SU-DHL-6 (cell line): ENCODE data around the gene SLC25A45.

ENCODE experiments used
- CTCF ChIP-seq: fragments of 200-600 bp; sonication (generic); IDR thresholded peaks from one replicate; pipeline ENCODE4 v1.5.1; 2017; ENCODE audit warnings: antibody characterized with exemption, mild to moderate bottlenecking, low read length, moderate library complexity; ENCODE audit not compliant: insufficient read depth, poor library complexity, severe bottlenecking
- EZH2phosphoT487 ChIP-seq: fragments of 200-600 bp; sonication (generic), shearing (Covaris generic); conservative IDR thresholded peaks from 2 replicates; pipeline ENCODE4 v1.6.1; 2018; ENCODE audit warnings: mild to moderate bottlenecking, antibody characterized with exemption, low read length, moderate library complexity, mixed read lengths

GRCh38 chr11:65341856-65342255 lies 40.6 kb downstream of the SLC25A45 start:
- no peak for TF ChIP-seq CTCF
- no peak for TF ChIP-seq EZH2phosphoT487
